ENCODE results near the gene SHLD3. TPM values are rescaled to one million over a fixed set of nuclear protein-coding genes. Genes with fewer than 3 reads are reported as not detected.
A peak's percentile ranks its signal among the peaks of the same experiment; 100 is the strongest.
"Not testable (repeated sequence)": the region's sequence is repeated elsewhere in the genome, so short reads cannot be mapped to it uniquely, and the experiment has no call there.

SHLD3 gene, protein sequence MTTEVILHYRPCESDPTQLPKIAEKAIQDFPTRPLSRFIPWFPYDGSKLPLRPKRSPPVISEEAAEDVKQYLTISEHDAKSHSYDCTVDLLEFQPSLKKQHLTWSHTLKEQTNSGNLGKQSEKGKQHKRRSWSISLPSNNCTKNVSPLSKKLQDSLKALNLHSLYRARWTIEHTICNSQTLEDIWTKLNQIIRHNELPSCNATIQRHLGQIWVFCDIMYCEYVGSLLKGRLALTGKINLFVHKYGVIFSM
- polyA plus RNA-seq (ENCODE audit: insufficient read length): 4.9 TPM
- long read RNA-seq, donor 1, partial matches to known transcripts: 0 of 3 reads
- long read RNA-seq, donor 1, other reads (novel, unspliced or antisense): 0 of 3 reads
- long read RNA-seq, donor 2, partial matches to known transcripts: 0 of 1 reads
- long read RNA-seq, donor 2, other reads (novel, unspliced or antisense): 0 of 1 reads
- long read RNA-seq, donor 3, partial matches to known transcripts: 0 of 4 reads
- long read RNA-seq, donor 3, other reads (novel, unspliced or antisense): 0 of 4 reads
- long read RNA-seq, donor 4: 0 reads
- long read RNA-seq, donor 5, partial matches to known transcripts: 0 of 3 reads
- long read RNA-seq, donor 5, other reads (novel, unspliced or antisense): 0 of 3 reads
- long read RNA-seq, donor 6, partial matches to known transcripts: 0 of 2 reads
- long read RNA-seq, donor 6, other reads (novel, unspliced or antisense): 0 of 2 reads
- long read RNA-seq, donor 7, transcript SHLD3-201 (2 exons, 1,766 nt): major isoform, 5 of 5 reads
- long read RNA-seq, donor 7, partial matches to known transcripts: 0 of 5 reads
- long read RNA-seq, donor 7, other reads (novel, unspliced or antisense): 0 of 5 reads
- long read RNA-seq, donor 8, partial matches to known transcripts: 0 of 2 reads
- long read RNA-seq, donor 8, other reads (novel, unspliced or antisense): 0 of 2 reads

GRCh38 chr5:65624571-65625555 is at the start of gene SHLD3, which contains the start of gene TRAPPC13:
SHLD3 (plus strand) TSS chr5:65625027; CDS start chr5:65629588, 4,561 bp downstream.
TRAPPC13 (plus strand) TSS chr5:65625027; CDS start chr5:65625061, 34 bp downstream.
- peak; percentile 92 for DNase-seq

DNA sequence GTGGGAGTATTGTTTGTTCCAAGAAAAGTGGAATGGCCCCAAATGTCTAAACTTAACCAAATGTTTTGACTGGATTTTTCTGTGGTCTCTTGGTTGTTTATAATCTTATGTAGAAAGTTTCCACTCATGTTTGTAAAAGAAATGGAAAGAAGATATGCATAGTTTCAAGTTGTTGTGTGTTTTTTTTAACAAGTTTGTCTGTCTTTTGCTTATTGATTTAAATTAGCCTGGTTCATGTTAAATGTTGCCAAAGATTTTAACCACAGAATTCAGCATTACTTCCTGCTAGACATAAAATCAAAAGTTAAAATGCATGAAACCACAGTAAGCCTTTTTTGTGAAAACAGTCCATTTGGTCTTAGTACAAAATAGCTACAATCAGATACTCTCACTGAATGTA is 47.7 kb upstream of the SHLD3 start:
- no peak for DNase-seq

- DNase-seq: no peak
These were observed 36.1 kb upstream of the SHLD3 start for GRCh38 chr5:65588694-65589093.

DNA sequence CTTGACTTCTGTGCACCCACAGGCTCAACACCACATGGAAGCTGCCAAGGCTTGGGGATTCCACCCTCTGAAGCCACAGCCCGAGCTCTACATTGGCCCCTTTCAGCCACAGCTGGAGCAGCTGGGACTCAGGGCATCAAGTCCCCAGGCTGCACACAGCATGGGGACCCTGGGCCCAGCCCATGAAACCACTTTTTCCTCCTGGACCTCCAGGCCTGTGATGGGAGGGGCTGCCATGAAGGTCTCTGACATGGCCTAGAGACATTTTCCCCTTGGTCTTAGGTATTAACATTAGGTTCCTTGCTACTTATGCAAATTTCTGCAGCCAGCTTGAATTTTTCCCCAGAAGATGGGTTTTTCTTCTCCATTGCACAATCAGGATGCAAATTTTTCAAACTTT is 23.1 kb upstream of the SHLD3 start:
- not testable (repeated sequence) for DNase-seq

DNA sequence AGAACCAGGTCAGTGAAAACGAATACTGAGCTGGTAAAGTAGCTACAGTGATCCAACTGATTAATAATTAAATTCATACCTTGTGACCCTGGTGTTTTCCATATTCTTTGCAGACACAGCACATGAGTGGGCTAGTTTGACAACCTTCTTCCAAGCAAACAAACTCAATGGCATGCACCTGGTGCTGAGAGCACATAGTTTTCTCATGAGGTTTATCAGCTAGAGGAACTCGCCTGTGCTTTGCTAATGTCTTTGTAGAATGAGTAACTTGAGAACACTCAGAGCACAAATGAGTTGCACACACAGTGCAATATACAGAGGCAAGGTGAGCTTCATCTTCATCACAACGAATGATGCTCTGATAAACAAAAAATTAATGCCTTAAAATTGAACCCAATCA is 13.3 kb upstream of the SHLD3 start:
- peak; percentile 17 for DNase-seq

GRCh38 chr5:65612298-65612907 is 12.4 kb upstream of the SHLD3 start:
- no peak for DNase-seq

- no peak for DNase-seq
These were observed 4.8 kb upstream of the SHLD3 start for GRCh38 chr5:65620021-65620420.

DNA sequence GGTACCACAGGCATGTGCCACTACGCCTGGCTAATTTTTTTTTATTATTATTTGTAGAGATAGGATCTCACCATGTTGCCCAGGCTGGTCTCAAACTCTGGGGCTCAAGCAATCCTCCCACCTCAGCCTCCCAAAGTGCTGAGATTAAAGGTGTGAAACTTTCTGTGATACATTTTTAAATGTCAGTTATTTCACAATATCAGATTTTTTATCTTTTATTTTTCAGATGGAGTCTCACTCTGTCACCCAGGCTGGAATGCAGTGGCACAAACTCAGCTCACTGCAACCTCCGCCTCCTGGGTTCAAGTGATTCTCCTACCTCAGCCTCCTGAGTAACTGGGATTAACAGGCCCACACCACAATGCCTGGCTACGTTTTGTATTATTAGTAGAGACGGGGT is 2.9 kb upstream of the SHLD3 start:
- not testable (repeated sequence) for DNase-seq

DNA sequence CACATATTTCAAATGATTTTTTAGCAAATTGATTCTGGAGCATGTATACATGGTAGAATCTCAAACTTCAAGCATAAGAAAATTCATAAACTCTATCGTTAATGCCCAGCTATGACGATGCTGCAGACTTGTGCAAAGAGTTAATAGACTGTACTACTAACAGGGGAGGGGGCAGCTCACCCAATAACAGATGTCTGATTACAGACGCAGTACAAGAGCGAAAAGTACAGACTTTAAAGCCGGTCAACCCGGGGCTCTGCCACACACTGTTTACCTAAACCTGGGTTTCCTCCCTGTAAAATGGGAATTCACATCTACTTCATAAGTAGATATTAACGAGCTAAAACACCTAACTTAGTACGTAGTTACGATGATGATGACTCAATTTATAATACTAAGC is 1.3 kb upstream of the SHLD3 start:
- DNase-seq: peak; percentile 0

DNA sequence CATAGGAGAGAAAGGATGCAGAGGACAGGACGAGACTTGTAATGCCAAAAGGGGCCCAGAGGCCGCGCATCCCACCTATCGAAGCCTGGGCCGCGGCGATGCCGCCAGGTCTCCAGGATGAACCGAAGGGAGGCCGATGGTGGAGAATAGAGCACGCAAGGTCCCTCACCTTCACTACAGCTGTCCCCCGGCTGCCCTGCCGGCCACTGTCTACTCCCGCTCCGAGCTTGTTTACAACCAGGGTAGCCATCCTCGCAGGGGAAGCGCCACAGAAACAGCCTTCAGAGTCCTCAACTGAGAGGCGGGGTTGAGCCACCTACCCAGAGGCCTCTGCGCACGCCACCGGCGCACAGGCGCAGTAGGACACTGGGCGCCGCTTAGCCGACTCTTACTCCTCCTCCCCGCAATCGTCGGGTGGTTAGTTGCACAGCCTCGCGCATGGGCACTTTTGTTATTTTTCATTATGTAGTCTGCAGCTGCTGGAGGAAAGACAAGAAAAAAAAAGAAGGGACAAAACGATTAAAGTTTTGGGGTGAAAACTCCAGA is 729 bp upstream of the SHLD3 start, which contains the start of gene TRIM23:
Gene TRIM23, minus strand, starts transcription at position 309 of the 546 bp plus-strand sequence. Its CDS starts 59 bp downstream, at position 250.
- DNase-seq: peak; percentile 95

DNA sequence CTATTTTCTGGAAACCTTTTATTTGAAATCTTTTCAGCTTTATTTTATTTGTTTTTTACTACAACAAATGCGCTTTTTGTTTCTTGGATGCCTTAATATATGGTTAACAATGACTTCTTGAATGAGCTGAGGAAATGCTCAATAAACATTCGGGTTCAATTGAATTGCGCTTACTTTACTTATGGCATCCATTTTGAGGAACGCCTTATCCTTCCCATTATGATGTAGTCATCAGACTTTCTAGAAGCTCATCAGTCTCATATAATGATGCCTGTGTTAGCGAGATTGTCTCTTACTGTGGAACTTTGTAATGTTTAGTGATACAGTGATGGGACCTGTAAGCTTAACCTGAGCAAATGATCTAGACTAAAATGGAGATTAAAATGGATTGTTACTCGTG is 916 bp downstream of the SHLD3 start:
- peak; percentile 3 for DNase-seq

GRCh38 chr5:65630981-65631380 is 6.2 kb downstream of the SHLD3 start:
- no peak for DNase-seq

DNA sequence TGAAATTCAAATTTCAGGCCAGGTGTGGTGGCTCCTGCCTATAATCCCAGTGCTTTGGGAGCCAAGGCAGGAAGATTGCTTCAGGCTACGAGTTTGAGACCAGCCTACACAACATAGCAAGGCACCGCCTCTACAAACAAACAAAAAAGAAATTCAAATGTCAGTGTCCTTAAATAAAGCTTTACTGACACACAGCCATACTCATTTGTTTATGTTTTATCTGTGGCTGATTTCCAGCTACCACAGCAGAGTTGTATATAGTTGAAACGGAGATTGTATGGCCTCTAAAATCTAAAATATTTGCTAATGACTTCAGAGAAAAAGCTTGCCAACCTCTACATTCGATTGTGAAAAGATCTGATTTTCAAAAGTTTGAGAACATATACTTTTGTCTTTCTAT is 15.4 kb downstream of the SHLD3 start:
- DNase-seq: no peak

GRCh38 chr5:65646938-65647337 is 22.1 kb downstream of the SHLD3 start:
- DNase-seq: no peak

- no peak for DNase-seq
These were observed 23.1 kb downstream of the SHLD3 start for GRCh38 chr5:65647941-65648340.

DNA sequence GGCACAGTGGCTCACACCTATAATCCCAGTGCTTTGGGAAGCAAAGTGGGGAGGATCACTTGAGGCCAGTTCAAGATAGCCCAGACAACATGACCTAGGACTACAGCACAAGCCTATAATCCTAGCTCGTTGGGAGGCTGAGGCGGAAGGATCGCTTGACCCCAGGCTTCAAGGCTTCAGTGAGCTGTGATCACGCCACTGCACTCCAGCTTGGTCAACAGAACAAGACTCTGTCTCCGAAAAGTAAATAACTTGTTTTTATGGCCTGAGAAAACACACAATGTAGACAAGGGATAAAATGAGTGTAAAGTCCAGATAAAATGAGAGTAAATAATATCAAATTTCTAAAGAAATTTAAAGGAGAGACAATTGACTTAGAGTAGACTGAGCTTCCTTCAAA is 26.3 kb downstream of the SHLD3 start:
- no peak for DNase-seq

GRCh38 chr5:65654713-65655112 is 29.9 kb downstream of the SHLD3 start:
- DNase-seq: no peak

GRCh38 chr5:65663804-65664521 is 39.1 kb downstream of the SHLD3 start:
- no peak for DNase-seq

- no peak for DNase-seq
These were observed 43.9 kb downstream of the SHLD3 start for GRCh38 chr5:65668696-65669095.

DNA sequence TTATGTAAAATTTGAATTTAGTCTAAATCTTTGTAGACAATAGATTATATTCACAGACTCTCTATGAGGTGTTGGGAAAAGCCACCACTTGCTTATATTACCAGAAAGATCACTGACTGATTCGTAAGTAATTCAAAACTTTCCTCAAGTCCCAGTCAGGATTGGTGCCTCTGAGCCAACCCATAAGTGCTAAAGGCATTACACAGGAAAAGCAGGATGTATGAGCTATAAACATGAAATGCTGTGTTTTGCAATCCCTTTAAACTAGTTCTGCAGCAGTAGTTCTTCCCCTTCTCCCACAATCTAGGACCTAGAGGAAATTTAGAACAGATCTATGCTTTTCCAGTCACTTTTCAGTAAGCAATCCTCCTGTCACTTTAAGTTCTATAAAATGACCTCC is 48.0 kb downstream of the SHLD3 start:
- DNase-seq: no peak

All from left kidney (tissue), 8 donors.